GM03348 (cell line): ENCODE measurements around the gene GID8.

ENCODE experiments used
- DNase-seq: peaks from one replicate; pipeline ENCODE4 v3.0.0; 2012; ENCODE audit warnings: low spot score

GID8 gene

DNA sequence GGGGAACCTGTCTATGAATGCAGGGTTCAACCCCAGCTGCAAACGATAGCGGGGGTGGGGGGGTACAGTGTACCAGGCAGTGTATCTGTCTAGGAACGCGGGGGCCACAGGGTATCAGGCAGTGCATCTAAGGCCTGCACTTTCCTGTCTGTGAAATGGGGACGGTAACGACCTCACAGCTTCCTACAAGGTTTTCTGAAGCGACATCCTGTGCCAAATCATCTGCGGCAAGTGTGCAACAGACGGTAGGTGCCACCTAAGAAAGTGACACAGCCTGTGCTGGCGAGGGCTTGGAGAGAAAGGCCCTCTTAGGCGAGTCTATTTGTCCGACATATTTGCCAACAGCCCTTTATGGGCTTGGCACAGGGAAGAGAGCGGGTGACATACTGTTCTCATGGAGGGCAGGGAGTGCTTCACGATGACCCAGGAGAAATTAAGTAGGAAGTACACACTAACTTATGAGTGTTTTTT, 15.5 kb upstream of the GID8 start:
- no peak for DNase-seq

DNA sequence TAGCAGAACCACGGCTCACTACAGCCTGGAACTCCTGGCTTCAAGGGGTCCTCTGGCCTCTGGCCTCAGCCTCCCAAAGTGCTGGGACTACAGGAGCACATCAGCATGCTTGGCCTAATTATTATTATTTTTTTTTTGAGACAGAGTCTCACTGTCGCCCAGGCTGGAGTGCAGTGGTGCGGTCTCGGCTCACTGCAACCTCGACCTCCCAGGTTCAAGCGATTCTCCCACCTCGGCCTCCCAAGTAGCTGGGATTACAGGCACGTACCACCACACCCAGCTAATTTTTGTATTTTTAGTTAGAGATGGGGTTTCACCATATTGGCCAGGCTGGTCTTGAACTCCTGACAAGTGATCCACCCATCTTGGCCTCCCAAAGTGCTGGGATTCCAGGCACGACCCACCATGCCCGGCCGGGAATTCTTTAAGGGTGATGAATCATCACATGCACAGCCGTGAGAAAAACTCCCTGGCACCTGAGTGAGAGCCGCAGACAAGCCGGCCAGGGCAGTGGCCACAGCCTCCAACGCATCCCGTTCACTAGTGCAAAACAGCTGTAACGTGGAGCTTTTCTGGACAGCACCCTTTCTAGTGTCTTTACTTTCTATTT, 14.8 kb upstream of the GID8 start:
- peak; percentile 78 for DNase-seq

DNA sequence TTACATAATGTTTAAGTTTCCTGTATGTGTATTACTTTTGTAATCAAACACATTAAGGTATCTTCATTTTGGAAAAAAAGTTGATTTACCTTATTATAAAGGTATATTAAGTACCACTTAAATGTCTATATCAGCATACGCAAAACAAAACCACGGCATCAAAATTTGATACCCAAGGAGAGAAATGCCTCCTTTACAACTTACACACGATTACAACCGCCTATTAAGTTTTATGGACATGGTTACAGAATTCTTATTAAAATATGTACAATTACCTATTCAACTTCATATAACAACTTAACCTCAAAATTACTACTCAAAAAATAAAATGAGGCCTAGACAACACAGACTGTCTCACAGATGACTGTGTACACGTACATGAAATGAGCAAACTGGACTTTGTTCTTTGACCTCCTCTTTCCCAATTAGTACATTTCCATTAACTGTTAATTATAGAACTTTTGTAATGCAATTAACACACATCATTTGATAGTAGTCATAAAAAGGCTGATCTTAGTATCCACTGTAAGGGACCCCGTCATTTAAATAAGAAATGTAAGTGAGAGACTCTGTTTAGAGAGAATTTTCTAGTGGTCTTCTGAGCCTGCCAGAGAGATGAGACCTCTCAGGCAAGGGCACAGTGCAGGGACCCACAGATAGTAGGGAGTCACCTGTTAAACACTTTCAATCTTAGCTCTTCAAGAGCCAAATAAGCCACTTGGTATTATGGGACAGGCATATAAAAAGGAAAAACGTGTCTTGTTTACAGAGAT, 14.1 kb upstream of the GID8 start:
- DNase-seq, result no peak

GRCh38 chr20:62924442-62925075, 13.4 kb upstream of the GID8 start:
- peak; percentile 60 for DNase-seq

DNA sequence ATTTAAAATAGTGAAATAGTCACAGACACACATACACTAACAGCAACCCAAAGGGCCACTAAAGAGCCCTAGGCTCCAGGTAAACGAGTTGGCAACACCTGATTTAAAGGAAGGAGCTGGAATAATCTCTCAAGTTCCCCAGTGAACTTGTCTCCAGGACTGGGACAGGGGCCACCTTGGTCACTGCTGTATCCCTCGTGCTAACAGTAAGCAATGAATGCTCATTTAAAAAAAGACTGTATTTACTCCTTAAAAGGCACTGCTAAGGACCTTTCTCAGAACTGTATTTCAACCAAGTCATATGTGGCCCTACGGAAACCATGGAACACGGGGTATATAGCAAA, 12.9 kb upstream of the GID8 start:
- DNase-seq, result no peak

DNA sequence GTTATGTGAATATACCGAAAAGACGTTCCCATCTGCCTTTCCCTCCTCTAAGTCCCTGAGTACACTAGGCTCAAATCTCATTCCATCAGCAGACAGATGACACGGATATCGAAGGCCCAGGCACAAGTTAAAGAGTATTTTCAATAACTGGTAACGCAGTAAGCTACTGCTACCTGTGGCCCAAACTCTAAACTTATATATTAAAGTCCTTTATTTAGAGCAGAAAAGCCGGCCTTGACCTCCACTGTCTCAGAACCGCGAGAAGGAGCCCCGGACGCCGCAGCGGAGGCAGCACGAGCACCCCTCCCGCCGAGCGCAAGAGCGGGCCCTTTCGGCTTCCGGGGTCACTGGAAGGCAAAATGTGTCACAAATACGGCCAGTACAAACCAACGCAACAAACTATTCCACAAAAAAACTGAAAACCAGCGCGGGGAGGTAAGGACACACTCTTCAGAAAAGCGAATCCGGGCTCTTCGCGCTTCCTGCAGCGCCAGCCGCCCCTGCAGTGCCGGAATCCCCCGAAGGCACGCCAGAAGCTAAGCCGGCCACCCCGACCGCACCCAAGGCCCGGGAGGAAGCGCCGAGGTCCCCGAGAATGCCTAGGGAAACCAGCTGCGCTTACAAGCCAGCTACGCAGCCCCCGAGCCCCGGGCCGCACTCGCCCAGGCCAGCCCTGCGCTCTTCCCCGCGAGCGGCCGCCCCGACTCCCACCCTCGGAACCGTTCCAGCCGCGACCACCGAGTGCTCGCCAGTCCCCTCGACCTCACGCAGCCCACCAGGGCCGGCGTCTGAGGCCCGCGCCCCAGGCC, 12.3 kb upstream of the GID8 start:
- peak; percentile 51 for DNase-seq

DNA sequence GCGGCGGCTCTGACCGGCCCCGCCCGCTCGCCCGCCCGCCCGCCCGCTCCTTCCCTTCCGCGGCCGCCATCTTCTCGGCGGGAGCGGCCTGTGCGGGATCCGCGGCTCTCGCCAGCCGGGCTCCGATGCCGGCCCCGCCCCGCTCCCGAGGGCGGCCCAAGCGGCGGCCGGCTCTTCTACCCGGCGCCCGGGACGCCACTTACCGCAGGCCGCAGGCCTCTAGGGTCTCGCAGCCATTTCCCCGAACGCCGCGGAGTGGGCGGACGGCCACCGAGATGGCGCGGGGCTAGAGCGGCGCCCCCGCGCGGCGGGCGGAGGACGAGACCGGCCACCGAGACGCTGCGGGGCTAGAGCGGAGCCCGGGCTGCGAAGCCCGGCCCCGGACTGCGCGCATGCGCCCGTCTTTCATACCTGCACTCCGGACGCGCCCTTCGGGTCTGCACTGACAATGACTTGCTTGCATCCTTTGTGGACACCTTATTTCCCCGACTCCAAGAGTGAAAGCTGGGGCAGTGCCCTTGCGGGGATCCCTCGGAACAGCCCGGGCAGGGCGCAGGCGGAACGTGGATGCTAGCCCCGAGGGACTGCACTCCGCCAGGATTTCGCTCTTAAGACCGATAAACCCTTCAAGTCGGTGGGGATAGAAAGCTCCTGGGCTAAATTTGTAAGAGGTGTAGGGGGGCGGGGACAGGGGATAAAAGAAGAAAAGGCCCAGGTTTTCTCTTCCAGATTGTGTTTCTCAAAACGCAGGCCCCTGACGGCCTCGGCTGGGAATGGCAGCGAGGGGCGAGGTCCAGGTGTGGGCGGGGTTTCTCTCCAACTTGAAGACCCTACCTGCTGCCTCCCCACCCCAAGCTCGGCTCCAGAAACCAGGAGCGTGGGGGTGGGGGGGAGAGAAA, 11.5 kb upstream of the GID8 start, which contains the start of gene DIDO1:
DIDO1 (minus strand) TSS at position 277 of the 899 bp plus-strand sequence.
- peak; percentile 97 for DNase-seq

DNA sequence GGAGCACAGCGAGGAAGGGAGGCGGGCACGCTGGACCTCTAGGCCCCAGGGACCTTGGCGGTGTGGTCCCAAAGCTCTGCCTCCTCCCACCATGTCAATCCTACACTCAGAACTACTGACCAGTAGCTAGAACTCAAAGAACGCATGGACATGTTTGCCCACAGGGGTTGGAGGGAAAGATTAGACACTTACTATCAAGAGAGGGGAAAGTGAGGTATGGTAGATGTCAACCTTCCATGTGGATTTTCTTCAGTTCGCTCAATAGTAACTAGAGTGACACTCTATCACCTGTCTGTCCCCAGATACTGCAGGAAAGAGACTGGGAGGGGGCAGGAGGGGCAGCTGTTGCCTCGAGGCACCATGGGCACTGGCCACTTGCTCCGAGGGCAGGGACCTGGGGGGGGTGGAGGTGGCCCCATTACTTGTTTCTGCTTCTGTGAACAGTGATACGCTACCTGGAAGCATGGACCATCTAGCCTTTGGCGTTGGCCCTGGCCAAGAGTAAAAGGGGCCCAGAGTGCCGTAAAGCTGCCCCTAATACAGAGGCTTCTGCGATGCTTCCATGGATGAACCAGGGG, 10.7 kb upstream of the GID8 start:
- no peak for DNase-seq

DNA sequence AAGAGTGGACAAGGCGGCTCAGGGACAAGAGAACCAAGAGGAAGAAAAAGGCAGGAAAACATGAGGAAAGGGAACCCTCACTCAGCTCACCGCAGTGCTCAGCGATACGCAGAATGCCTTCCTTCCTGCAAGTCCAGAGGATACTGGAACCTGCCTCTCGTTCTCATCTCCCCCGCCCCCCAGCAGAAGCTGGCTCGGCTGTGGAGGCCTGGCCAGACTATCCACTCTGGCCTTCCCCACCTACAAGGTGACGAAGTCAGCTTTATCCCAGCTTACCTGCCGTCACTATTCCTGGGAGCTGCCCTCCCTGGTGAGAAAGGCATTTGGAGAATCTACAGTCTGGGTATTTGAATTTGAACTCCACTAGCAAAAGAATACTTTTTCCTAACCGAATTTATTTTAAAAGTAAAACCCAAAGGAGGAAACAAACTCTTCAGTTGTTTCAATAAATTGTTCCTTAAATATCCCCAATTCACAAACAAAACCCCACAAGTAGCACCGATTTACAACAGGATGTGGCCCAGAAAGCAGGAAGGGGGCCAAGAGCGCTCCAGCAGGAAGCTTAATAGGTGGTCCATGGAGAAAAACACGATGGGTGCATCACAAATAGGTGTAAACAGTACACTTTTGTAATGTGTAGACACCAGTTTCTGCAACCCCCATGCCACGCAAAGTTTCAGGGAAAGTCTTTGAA, 9.6 kb upstream of the GID8 start:
- no peak for DNase-seq

- DNase-seq, result peak; percentile 89
Measured at GRCh38 chr20:62929051-62929538, 8.9 kb upstream of the GID8 start.

- no peak for DNase-seq
Measured at GRCh38 chr20:62931464-62931863, 6.5 kb upstream of the GID8 start.

- no peak for DNase-seq
Measured at GRCh38 chr20:62933966-62934365, 4.0 kb upstream of the GID8 start.

- DNase-seq, result no peak
Measured at GRCh38 chr20:62935204-62935967, 2.6 kb upstream of the GID8 start.

DNA sequence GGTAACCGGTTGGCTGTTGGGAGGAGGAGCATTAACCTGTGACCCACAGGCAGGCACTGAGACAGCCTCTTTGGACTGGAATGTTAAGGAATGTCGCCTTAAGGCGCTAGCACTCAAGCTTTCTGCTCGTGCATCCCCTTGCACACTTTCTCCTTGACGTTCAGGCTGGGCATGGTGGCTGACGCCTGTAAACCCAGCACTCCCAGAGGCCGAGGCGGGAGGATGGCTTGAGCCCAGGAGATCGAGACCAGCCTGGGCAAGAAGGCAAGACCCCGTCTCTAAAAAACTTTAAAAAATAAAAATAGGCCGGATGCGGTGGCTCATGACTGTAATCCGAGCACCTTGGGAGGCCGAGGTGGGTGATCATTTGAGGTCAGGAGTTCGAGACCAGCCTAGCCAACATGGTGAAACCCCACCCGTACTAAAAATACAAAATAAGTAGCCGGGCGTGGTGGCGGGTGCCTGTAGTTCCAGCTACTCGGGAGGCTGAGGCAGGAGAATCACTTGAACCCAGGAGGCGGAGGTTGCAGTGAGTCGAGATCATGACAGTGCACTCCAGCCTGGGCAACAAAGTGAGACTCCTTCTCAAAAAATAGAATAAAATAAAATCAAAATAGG, 1.9 kb upstream of the GID8 start:
- DNase-seq, result no peak

- DNase-seq, result peak; percentile 97
Measured at GRCh38 chr20:62937268-62938104, 461 bp upstream of the GID8 start.

DNA sequence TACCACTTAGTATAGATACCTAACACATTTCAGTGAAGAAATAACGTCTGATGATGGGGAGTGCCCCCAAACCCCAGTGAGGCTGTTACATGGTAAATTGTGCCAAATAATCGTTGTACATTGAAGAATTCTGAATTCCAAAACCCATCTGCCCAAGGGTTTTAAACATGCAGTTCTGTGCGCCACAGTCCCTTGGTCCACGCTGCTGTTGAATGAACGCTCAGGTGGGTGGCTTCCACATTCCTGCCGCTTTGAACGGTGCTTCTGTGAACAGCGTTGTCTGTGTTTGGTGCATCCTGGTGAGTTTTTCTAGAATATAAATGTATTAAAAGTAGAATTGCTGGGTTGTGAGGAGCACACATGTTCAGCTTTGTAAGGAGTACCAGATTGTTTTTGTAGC, 2.9 kb downstream of the GID8 start:
- no peak for DNase-seq

GRCh38 chr20:62941792-62942191, 3.8 kb downstream of the GID8 start:
- DNase-seq, result no peak

- DNase-seq, result no peak
Measured at GRCh38 chr20:62942456-62942855, 4.5 kb downstream of the GID8 start.
